ENCODE data around the gene DLGAP1.
A peak's percentile ranks its signal among the peaks of the same experiment; 100 is the strongest.

DLGAP1 gene

DNA sequence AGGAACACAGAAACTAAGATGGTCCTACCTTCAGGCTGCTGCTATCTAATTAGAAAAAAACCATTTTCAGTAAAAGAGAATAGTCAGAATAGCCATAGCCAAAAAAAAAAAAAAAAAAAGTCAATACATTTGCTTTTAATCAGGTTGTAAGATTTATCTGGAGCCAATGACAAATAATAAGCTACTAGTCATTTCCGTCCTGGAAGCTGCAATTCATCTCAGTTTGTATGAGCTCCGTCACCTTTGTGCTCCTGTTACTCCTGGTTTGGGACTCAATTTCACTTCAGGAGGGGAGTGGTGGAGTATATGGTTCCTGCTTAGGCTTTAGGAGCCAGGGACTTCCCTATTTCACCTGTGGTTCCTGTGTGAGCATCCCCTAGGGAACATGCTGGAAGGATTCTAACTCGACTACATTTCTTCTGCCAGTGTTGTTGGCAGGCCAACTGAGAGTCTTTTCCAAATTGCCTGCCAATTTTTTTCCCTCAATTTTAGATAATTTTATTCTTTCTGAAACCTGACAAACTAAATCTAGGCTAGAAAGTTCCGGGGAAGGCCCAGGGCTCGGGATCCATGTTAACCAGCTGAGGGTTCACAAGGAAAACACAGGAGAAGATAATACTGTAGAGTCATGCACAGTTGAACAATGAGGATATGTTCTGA is 481.8 kb downstream of the DLGAP1 start:
- H3K27me3 ChIP-seq (replicated peaks; ENCODE audit: control insufficient read depth, insufficient read depth, low read length), result no peaks in the 10 kb centered on the region
- H3K4me3 ChIP-seq (replicated peaks; ENCODE audit: low read depth, low read length), result no peak overlapping the region
- H3K36me3 ChIP-seq (ENCODE audit: control insufficient read depth, insufficient read depth, low read length), result no peaks in the 10 kb centered on the region
- TF ChIP-seq, protein P1, sequence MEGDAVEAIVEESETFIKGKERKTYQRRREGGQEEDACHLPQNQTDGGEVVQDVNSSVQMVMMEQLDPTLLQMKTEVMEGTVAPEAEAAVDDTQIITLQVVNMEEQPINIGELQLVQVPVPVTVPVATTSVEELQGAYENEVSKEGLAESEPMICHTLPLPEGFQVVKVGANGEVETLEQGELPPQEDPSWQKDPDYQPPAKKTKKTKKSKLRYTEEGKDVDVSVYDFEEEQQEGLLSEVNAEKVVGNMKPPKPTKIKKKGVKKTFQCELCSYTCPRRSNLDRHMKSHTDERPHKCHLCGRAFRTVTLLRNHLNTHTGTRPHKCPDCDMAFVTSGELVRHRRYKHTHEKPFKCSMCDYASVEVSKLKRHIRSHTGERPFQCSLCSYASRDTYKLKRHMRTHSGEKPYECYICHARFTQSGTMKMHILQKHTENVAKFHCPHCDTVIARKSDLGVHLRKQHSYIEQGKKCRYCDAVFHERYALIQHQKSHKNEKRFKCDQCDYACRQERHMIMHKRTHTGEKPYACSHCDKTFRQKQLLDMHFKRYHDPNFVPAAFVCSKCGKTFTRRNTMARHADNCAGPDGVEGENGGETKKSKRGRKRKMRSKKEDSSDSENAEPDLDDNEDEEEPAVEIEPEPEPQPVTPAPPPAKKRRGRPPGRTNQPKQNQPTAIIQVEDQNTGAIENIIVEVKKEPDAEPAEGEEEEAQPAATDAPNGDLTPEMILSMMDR (IDR thresholded peaks at IDR 0.05; ENCODE audit: insufficient read depth, low read length, poor library complexity, severe bottlenecking), result no peak
- no peak for DNase-seq (ENCODE audit: extremely low read depth, insufficient read length)

DNA sequence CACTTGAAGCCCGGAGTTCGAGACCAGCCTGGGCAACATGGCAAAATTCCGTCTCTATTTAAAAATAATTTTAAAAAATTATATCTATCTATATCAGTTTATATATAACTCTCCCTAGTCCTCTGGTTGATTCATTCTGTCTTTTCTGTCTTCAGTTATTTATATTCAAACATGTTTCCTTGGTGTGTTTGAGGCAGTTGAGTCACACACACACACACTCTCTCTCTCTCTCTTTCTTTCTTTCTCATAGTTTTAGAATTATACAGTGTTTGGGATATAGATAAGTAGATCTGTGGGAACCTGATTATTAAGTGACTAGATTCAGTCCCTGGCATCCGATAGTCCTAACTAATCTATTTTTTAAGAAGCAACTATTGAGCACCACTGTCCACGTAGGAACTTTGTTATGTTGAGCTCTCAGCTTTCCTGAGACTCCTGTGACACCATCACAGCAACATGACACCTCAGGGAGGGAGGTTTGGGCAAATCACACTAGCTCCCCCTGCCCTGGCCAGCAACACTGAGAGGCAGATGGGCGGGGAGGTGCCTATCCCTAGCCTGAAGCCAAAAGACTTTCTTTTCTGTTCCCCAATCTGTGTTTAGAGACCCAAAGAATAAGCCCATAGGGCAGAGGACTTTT is 482.7 kb downstream of the DLGAP1 start:
- H3K27me3 ChIP-seq (replicated peaks; ENCODE audit: control insufficient read depth, insufficient read depth, low read length), result no peaks in the 10 kb centered on the region
- no peak for DNase-seq (ENCODE audit: extremely low read depth, insufficient read length)
- no peak overlapping the region for H3K4me3 ChIP-seq (replicated peaks; ENCODE audit: low read depth, low read length)
- H3K36me3 ChIP-seq (ENCODE audit: control insufficient read depth, insufficient read depth, low read length), result no peaks in the 10 kb centered on the region
- TF ChIP-seq, protein P1 (IDR thresholded peaks at IDR 0.05; ENCODE audit: insufficient read depth, low read length, poor library complexity, severe bottlenecking), result no peak

DNA sequence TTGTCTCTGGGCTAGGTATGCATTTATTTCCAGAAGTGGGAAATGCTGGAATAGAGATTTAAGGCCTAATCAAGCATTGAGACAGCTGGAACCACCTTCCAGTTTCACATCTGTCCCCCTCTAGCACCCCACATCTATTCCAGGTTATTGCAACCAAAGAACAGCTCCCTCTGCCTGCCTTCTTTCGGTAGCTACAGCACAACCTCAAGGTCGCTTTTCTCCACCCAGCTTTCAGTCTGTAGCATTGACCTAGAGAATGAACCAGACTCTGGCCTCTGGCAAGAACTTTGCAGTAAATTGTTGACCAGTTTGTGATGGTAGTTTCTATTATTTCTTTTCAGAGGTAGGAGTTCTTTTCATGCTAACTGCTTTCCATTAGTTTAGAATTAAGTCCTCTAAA is 484.2 kb downstream of the DLGAP1 start:
- TF ChIP-seq, protein P1 (IDR thresholded peaks at IDR 0.05; ENCODE audit: insufficient read depth, low read length, poor library complexity, severe bottlenecking), result peak; percentile 23

DNA sequence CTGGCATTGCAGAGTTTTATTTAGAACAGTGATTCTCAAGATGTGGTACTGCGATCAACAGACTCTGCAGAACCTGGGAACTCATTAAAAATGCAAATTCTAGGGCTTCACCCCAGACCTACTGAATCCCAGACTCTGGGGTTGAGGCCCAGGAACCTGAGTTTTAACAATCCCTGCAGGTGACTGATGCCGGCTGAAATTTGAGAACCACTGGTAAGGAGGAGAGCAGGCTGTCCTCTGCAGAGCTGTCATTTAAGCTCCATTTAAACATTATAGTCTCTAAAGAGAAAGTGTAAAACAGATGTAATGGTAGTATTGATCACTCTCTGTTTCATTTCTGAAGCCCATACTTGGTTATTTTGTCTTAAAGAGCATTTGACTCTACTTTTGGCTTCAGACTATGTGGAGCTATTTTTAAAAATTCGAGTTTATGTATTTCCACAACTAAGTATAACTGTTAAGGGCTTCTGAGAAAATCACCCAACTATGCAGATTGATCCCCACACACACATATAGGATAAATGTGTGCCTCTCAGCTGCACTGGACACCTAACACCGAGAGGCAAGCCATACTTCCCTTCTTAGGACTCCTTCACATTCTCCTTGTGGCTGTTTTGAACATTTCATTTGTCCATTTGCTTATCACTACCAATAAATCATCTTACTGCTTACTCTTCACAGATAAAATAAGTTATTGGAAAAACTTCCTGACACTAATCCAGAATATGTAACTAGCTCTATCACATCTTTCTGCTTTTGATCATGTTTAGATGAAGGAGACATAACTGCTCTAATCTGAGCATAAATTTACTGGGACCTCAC is 487.5 kb downstream of the DLGAP1 start:
- DNase-seq (ENCODE audit: extremely low read depth, insufficient read length), result no peak
- no peak overlapping the region for H3K4me3 ChIP-seq (replicated peaks; ENCODE audit: low read depth, low read length)
- no peaks in the 10 kb centered on the region for H3K36me3 ChIP-seq (ENCODE audit: control insufficient read depth, insufficient read depth, low read length)
- TF ChIP-seq, protein P1 (IDR thresholded peaks at IDR 0.05; ENCODE audit: insufficient read depth, low read length, poor library complexity, severe bottlenecking), result no peak
- H3K27me3 ChIP-seq (replicated peaks; ENCODE audit: control insufficient read depth, insufficient read depth, low read length), result no peaks in the 10 kb centered on the region; the same call in 1 of the 2 replicates

More for the DNA sequence above, 484.2 kb downstream of the DLGAP1 start:
- DNase-seq (ENCODE audit: extremely low read depth, insufficient read length), result no peak
- Histone ChIP-seq H3K27me3 (replicated peaks; ENCODE audit: control insufficient read depth, insufficient read depth, low read length) (no peaks in the 10 kb centered on the region), H3K36me3 (ENCODE audit: control insufficient read depth, insufficient read depth, low read length) (no peaks in the 10 kb centered on the region), H3K4me3 (replicated peaks; ENCODE audit: low read depth, low read length) (no peak overlapping the region)

DNA sequence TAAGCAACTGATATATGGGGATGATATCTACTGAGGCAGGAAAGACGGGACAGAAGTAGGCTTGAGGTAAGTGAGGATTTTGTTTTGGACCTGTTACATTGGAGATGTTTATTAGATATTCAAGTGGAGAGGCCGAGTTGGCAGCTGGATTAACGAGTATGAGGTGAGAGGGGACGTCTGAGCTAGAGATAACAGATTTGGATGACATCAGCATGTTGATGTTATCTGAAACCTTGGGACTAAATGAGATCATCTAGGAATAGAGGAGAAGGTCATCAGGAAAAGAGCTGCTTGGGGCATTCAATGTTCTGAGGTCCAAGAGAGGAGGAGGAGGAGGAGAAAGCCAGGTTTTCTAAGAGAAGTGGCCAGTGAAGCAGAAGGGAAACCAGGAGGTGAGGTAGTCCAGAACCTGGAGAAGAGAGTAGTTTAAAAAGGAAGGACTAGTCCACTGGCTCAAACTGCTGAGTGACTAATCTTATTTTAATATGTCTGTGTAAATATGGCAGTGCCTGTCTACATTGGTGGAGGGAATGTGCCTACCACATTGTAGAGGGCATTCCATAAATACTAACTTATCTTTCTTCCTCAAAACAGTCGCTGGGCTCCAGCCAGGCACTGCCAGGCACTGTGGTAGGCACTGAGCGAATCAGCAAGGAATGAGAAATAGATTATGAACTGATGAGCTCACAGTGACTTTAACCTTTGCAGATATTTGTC is 488.3 kb downstream of the DLGAP1 start:
- no peak overlapping the region for H3K4me3 ChIP-seq (replicated peaks; ENCODE audit: low read depth, low read length)
- H3K36me3 ChIP-seq (ENCODE audit: control insufficient read depth, insufficient read depth, low read length), result no peaks in the 10 kb centered on the region
- TF ChIP-seq, protein P1 (IDR thresholded peaks at IDR 0.05; ENCODE audit: insufficient read depth, low read length, poor library complexity, severe bottlenecking), result no peak
- DNase-seq (ENCODE audit: extremely low read depth, insufficient read length), result no peak
- H3K27me3 ChIP-seq (replicated peaks; ENCODE audit: control insufficient read depth, insufficient read depth, low read length), result no peaks in the 10 kb centered on the region; the same call in 1 of the 2 replicates

All from GM06990 (cell line).